Subcutaneous abdominal adipose tissue (tissue), 5 donors: ENCODE results near the gene PLN.

Experiments used
- H3K27ac ChIP-seq: one replicate; pipeline ENCODE4 v1.7.0; 2013; ENCODE audit warnings: low read depth, mild to moderate bottlenecking, inconsistent platforms, low read length, moderate library complexity
- H3K27me3 ChIP-seq, 5 donors: one replicate each; pipeline ENCODE4 v1.7.0; 2013; ENCODE audit warnings: low read length in 5 of 5, inconsistent platforms in 1 of 5; ENCODE audit not compliant: control insufficient read depth in 5 of 5, insufficient read depth in 4 of 5
- H3K36me3 ChIP-seq, 5 donors: one replicate each; pipeline ENCODE4 v1.7.0; 2013; ENCODE audit warnings: low read length in 5 of 5; ENCODE audit not compliant: control insufficient read depth in 5 of 5, insufficient read depth in 5 of 5
- H3K4me1 ChIP-seq, 5 donors: one replicate each; pipeline ENCODE4 v1.7.0; 2013; ENCODE audit warnings: low read length in 5 of 5, mild to moderate bottlenecking in 3 of 5, moderate library complexity in 1 of 5; ENCODE audit not compliant: control insufficient read depth in 5 of 5, insufficient read depth in 5 of 5
- H3K4me3 ChIP-seq, 5 donors: one replicate each; pipeline ENCODE4 v1.7.0; 2013; ENCODE audit warnings: low read length in 5 of 5, low read depth in 1 of 5
- H3K9ac ChIP-seq, 5 donors: one replicate each; pipeline ENCODE4 v1.7.0; 2013; ENCODE audit warnings: low read length in 5 of 5, mild to moderate bottlenecking in 4 of 5, moderate library complexity in 3 of 5
- H3K9me3 ChIP-seq, 5 donors: one replicate each; pipeline ENCODE4 v1.7.0; 2013; ENCODE audit warnings: low read length in 5 of 5; ENCODE audit not compliant: control insufficient read depth in 5 of 5
- donor health status: healthy.
- donor health status: healthy.
- donor health status: healthy.
- donor health status: healthy.
- donor health status: healthy.

Gene PLN

GRCh38 chr6:118535176-118535844, 12.8 kb upstream of the PLN start:
- Histone ChIP-seq H3K9me3 (peaks cover 0 to 10% (median 0%) of the 10 kb centered on the region in 5 donors), H3K9ac (no peak overlapping the region), H3K27me3 (no peaks in the 10 kb centered on the region), H3K27ac (no peak overlapping the region), H3K4me3 (no peak overlapping the region), H3K36me3 (no peaks in the 10 kb centered on the region), H3K4me1 (peaks cover 0 to 8% (median 6%) of the 10 kb centered on the region in 5 donors)

DNA sequence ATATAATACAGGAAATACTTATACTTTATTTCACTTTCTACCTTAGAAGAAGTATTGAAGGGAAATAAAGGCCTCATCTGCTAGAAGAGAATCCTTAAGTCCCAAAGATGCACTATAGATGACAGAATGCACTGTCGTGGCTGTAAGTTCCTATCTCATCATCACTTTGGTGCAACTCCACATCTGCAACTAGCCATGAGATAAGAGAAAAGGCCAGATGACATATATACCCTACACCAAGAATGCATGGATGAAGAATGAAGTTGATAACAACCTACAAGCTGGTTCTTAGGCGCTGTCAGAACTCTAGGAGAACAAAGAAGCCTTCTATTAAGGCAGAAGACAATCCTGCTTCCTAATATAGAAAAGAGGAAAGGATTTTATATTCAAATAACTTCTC, 11.6 kb upstream of the PLN start:
- Histone ChIP-seq H3K27me3 (no peaks in the 10 kb centered on the region), H3K9me3 (peaks cover 0 to 2% (median 0%) of the 10 kb centered on the region in 5 donors), H3K4me1 (peaks cover 0 to 8% (median 6%) of the 10 kb centered on the region in 5 donors), H3K27ac (no peak overlapping the region), H3K9ac (no peak overlapping the region), H3K36me3 (no peaks in the 10 kb centered on the region), H3K4me3 (no peak overlapping the region)

GRCh38 chr6:118537574-118537973, 10.5 kb upstream of the PLN start:
- Histone ChIP-seq H3K9ac (no peak overlapping the region), H3K27ac (no peak overlapping the region), H3K9me3 (no peaks in the 10 kb centered on the region), H3K27me3 (no peaks in the 10 kb centered on the region), H3K4me1 (peaks cover 0 to 8% (median 6%) of the 10 kb centered on the region in 5 donors), H3K4me3 (no peak overlapping the region), H3K36me3 (no peaks in the 10 kb centered on the region)

DNA sequence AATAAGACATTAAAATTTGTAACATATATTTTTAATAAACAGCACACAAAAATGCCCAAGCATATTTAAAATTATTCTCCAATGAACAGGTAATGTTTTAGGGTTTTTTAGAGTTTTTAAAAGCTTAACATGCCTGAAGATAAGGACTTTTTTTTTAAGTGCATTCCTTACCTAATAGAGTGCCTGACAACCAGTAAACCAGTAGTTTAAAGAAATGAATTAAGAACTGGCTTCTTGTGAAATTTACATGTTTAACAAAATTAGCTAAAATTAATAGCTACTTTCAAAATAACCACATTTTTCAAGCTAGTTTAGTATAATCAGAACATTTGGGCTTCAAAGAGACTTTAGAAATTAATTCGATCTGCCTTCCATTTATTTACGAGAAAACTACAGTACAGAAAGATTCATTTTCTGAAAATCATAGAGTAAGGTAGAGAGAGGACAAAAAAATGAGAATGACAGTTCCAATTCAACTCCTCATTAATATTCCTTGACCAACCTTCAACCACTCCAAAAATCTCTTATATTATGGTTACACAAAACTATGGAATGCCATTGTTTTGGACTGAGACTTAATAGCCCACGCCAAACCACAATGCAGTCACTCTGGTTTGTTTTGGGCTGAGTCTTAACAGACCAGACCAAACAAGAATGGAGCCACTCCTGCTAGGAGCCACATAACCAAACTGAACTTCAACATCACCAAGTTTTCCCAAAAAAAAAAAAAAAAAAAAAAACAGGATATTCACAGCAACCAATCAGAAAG, 5.7 kb upstream of the PLN start:
- peaks cover 0 to 9% (median 6%) of the 10 kb centered on the region in 5 donors for H3K4me1 ChIP-seq
- H3K4me3 ChIP-seq, result no peak overlapping the region
- no peaks in the 10 kb centered on the region for H3K9me3 ChIP-seq
- H3K36me3 ChIP-seq, result no peaks in the 10 kb centered on the region
- no peak overlapping the region for H3K9ac ChIP-seq
- no peak overlapping the region for H3K27ac ChIP-seq
- no peaks in the 10 kb centered on the region for H3K27me3 ChIP-seq

- H3K9ac ChIP-seq, result no peak overlapping the region
- H3K4me3 ChIP-seq, result no peak overlapping the region
- H3K27me3 ChIP-seq, result no peaks in the 10 kb centered on the region
- no peak overlapping the region for H3K27ac ChIP-seq
- peaks cover 0 to 6% (median 0%) of the 10 kb centered on the region in 5 donors for H3K4me1 ChIP-seq
- H3K36me3 ChIP-seq, result no peaks in the 10 kb centered on the region
- no peaks in the 10 kb centered on the region for H3K9me3 ChIP-seq
Measured at GRCh38 chr6:118544105-118544504, 4.0 kb upstream of the PLN start.

DNA sequence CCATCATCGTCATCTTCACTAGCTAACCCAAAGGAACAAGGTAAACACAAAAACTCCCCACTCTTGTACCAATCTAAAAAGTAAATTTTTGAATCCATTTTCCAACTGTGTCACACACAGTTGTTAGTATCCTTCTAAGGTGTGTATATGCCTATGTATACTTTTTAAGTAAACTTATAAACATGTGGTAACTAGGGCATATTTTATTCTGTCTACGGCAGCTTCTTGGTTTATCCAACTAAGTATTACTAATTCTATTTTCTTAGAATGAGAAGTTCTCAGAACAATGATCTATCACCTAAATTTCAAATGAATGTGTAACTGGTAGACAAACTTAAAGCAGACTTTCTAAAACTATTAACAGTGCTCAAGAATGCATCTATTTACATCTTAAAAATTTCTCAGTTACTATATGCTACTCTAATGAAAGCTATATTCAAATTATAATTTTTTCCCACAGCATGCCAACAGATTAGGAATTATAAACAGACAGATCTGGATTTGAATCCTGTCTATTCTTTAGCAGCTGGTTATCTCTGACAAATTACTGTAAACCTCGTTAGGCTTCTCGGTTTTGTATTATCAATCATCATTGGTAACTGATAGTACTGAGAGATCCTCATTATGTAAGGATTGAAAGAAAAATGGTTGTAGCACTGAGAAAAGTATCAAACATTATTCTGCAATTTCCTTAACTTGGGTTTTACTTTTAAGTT, 1.8 kb upstream of the PLN start:
- no peak overlapping the region for H3K4me3 ChIP-seq
- H3K4me1 ChIP-seq, result peaks cover 0 to 12% (median 4%) of the 10 kb centered on the region in 5 donors
- H3K27me3 ChIP-seq, result no peaks in the 10 kb centered on the region
- H3K27ac ChIP-seq, result no peak overlapping the region
- H3K36me3 ChIP-seq, result no peaks in the 10 kb centered on the region
- no peak overlapping the region for H3K9ac ChIP-seq
- H3K9me3 ChIP-seq, result no peaks in the 10 kb centered on the region

DNA sequence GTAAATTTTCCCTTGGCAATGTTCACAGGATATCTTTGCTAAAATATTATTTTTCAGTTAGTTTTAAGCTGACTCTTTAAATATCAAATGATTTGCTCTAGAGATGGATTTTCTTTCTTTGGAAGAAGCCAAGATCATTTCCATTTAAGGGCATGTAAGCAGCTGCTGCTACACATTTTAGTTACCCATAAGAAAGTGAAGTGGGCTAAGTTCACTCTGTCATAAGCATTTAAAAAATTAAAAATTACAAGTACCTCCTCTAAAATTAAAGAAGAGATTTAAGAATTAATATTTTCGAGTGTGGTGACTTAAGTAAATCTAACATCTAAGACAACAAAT, 1.2 kb upstream of the PLN start:
- Histone ChIP-seq H3K27ac (no peak overlapping the region), H3K9ac (no peak overlapping the region), H3K4me3 (no peak overlapping the region), H3K4me1 (peaks cover 0 to 17% (median 8%) of the 10 kb centered on the region in 5 donors), H3K36me3 (no peaks in the 10 kb centered on the region), H3K9me3 (no peaks in the 10 kb centered on the region), H3K27me3 (no peaks in the 10 kb centered on the region)

DNA sequence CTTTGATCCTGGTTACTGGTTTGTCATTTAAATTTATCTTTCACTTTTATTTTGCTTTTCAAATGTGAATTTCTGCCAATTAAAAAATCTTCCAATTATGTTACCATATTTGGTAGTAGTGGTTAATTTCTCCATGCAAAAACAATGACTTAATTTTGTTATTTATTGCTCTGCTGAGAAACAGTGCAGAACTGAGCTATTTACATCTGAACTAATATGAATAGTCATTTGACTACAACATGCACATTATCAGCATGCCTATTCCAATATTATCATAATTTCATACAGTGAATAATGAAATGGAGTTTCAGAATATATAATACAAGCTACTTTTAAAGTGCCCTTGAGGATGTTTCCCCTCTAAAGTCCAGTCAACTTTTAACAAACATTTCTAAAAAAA, 517 bp downstream of the PLN start:
- no peak overlapping the region for H3K4me3 ChIP-seq
- no peak overlapping the region for H3K9ac ChIP-seq
- H3K27me3 ChIP-seq, result no peaks in the 10 kb centered on the region
- H3K36me3 ChIP-seq, result no peaks in the 10 kb centered on the region
- H3K4me1 ChIP-seq, result peaks cover 0 to 19% (median 8%) of the 10 kb centered on the region in 5 donors
- no peak overlapping the region for H3K27ac ChIP-seq
- no peaks in the 10 kb centered on the region for H3K9me3 ChIP-seq

GRCh38 chr6:118551063-118552053, 3.3 kb downstream of the PLN start:
- no peaks in the 10 kb centered on the region for H3K9me3 ChIP-seq
- H3K9ac ChIP-seq, result peak overlapping the region in 1 of 5 donors; percentile 11
- H3K36me3 ChIP-seq, result no peaks in the 10 kb centered on the region
- H3K4me1 ChIP-seq, result peaks cover 0 to 17% (median 8%) of the 10 kb centered on the region in 5 donors
- H3K27me3 ChIP-seq, result no peaks in the 10 kb centered on the region
- no peak overlapping the region for H3K27ac ChIP-seq
- H3K4me3 ChIP-seq, result no peak overlapping the region
